Neural cell (in vitro differentiated cells): ENCODE data around the gene CHURC1. TPM values are rescaled to one million over a fixed set of nuclear protein-coding genes. Genes with fewer than 3 reads are reported as not detected.

Experiments used
- H2AFZ ChIP-seq: fragments of 200-600, 300-800 bp; sonication (generic), shearing (Covaris generic); 2 replicates; pipeline ENCODE4 v1.6.0; 2014; ENCODE audit warnings: low read depth, mild to moderate bottlenecking, antibody characterized with exemption, low read length, moderate library complexity
- H3F3A ChIP-seq: fragments of 200-600 bp; shearing (Covaris generic); 2 replicates; pipeline ENCODE4 v1.6.1; 2016; ENCODE audit warnings: mild to moderate bottlenecking, moderate library complexity, mixed read lengths, antibody characterized with exemption, low read length; ENCODE audit not compliant: insufficient read depth, poor library complexity, severe bottlenecking
- H3K27ac ChIP-seq: fragments of 200-600, 300-800 bp; sonication (generic), shearing (Covaris generic); 2 replicates; pipeline ENCODE4 v1.5.1; 2014; ENCODE audit warnings: mild to moderate bottlenecking, low read length, moderate library complexity
- H3K27me3 ChIP-seq: fragments of 300-800, 200-600 bp; sonication (generic), shearing (Covaris generic); 2 replicates; pipeline ENCODE4 v1.6.0; 2014; ENCODE audit warnings: mild to moderate bottlenecking, low read depth, low read length, moderate library complexity; ENCODE audit not compliant: insufficient read depth
- H3K36me3 ChIP-seq: fragments of 300-800, 200-600 bp; sonication (generic), shearing (Covaris generic); 2 replicates; pipeline ENCODE4 v1.5.1; 2014; ENCODE audit warnings: mild to moderate bottlenecking, antibody characterized with exemption, low read length, moderate library complexity; ENCODE audit not compliant: insufficient read depth
- H3K4me2 ChIP-seq: fragments of 300-800, 200-600 bp; sonication (generic), shearing (Covaris generic); 2 replicates; pipeline ENCODE4 v1.6.0; 2014; ENCODE audit warnings: mild to moderate bottlenecking, low read length
- H3K4me3 ChIP-seq: fragments of 300-800, 200-600 bp; sonication (generic), shearing (Covaris generic); 2 replicates; pipeline ENCODE4 v1.5.1; 2014; ENCODE audit warnings: mild to moderate bottlenecking, low read length, moderate library complexity
- H3K79me2 ChIP-seq: fragments of 200-600 bp; shearing (Covaris generic); replicated peaks from 2 replicates; pipeline ENCODE4 v1.6.0; 2014; ENCODE audit warnings: mild to moderate bottlenecking, low read length, moderate library complexity; ENCODE audit not compliant: insufficient read depth
- H3K9ac ChIP-seq: fragments of 300-800, 200-600 bp; sonication (generic), shearing (Covaris generic); 2 replicates; pipeline ENCODE4 v1.6.1; 2016; ENCODE audit warnings: mild to moderate bottlenecking, low read length, mixed read lengths
- H3K9me2 ChIP-seq: fragments of 200-600 bp; shearing (Covaris generic); 2 replicates; pipeline ENCODE4 v1.6.1; 2016; ENCODE audit warnings: mild to moderate bottlenecking, low read length, mixed read lengths; ENCODE audit not compliant: insufficient read depth
- H3K9me3 ChIP-seq: fragments of 200-600, 300-800 bp; sonication (generic), shearing (Covaris generic); 2 replicates; pipeline ENCODE4 v1.6.1; 2016; ENCODE audit warnings: mild to moderate bottlenecking, mixed run types, low read length, moderate library complexity, mixed read lengths
- H4K20me1 ChIP-seq: fragments of 200-600 bp; shearing (Covaris generic); 2 replicates; pipeline ENCODE4 v1.6.1; 2016; ENCODE audit warnings: mild to moderate bottlenecking, mixed run types; ENCODE audit not compliant: insufficient read depth
- EP300 ChIP-seq: fragments of 450-650 bp; conservative IDR thresholded peaks from 2 replicates; pipeline ENCODE4 v1.6.1; 2014; ENCODE audit warnings: antibody characterized with exemption, mild to moderate bottlenecking, moderate library complexity; ENCODE audit not compliant: poor library complexity, severe bottlenecking
- EZH2 ChIP-seq: fragments of 200-600, 300-800 bp; shearing (Covaris generic), sonication (generic); IDR thresholded peaks from 2 replicates; pipeline ENCODE4 v1.6.1; 2014; ENCODE audit warnings: antibody characterized with exemption, low read length, borderline replicate concordance, mild to moderate bottlenecking; ENCODE audit not compliant: insufficient read depth, poor library complexity, severe bottlenecking
- MXI1 ChIP-seq: fragments of 450-650 bp; conservative IDR thresholded peaks from 2 replicates; pipeline ENCODE4 v1.6.1; 2014; ENCODE audit warnings: antibody characterized with exemption, mild to moderate bottlenecking; ENCODE audit not compliant: poor library complexity, severe bottlenecking
- POLR2AphosphoS5 ChIP-seq: IDR thresholded peaks from 2 replicates; pipeline ENCODE4 v1.6.1; 2012
- RAD21 ChIP-seq: fragments of 450-650 bp; conservative IDR thresholded peaks from 2 replicates; pipeline ENCODE4 v1.6.1; 2014; ENCODE audit warnings: antibody characterized with exemption, mild to moderate bottlenecking, moderate library complexity
- SMC3 ChIP-seq: fragments of 450-650 bp; conservative IDR thresholded peaks from 2 replicates; pipeline ENCODE4 v1.6.1; 2014; ENCODE audit warnings: antibody characterized with exemption, mild to moderate bottlenecking, moderate library complexity; ENCODE audit not compliant: poor library complexity
- TAF1 ChIP-seq: IDR thresholded peaks from 2 replicates; pipeline ENCODE4 v1.6.1; 2012; ENCODE audit warnings: low read depth
- polyA plus RNA-seq: library from polyadenylated mRNA; depleted of rRNA; stranded (reverse); fragments of >200 nt; gene quantifications from 2 replicates; pipeline ENCODE4 v1.2.3, GENCODE V29; 2014
- TF ChIP-seq, protein P1 (sequence below): fragments of 450-650 bp; IDR thresholded peaks from 2 replicates; pipeline ENCODE4 v1.5.1; 2014; ENCODE audit warnings: antibody characterized with exemption, mild to moderate bottlenecking, moderate library complexity; ENCODE audit not compliant: poor library complexity, severe bottlenecking
- TF ChIP-seq, protein P2 (sequence below): IDR thresholded peaks from 2 replicates; pipeline ENCODE4 v1.6.1; 2012; ENCODE audit warnings: borderline replicate concordance

Gene CHURC1
- polyA plus RNA-seq, 1 donor from 2014 or later = 69.5 TPM

DNA sequence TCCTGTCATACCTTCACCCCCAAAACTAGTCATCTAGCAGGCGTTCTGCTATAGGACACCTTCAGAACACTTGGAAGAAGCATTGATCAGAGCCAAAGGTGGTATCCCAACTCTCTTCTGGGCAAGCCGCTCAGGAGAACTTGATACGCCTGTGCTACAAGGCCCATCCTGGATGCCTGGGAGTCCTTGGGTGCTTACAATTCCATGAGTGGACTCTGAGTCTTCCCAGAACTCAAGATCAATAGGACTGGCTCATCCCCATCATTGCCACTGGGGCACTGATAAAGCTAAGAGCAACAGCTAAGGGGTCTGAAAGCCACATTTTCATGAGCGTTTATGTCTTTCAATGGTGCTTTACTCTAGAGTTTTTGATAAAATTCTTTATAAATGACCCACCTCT is 36.4 kb upstream of the CHURC1 start:
- no peak overlapping the region for H3K4me2 ChIP-seq
- H4K20me1 ChIP-seq = no peaks in the 10 kb centered on the region
- H3K27ac ChIP-seq = no peak overlapping the region
- H3K36me3 ChIP-seq = no peaks in the 10 kb centered on the region
- peaks cover 65% of the 10 kb centered on the region for H3K27me3 ChIP-seq
- no peaks in the 10 kb centered on the region for H3K9me3 ChIP-seq
- H3K9ac ChIP-seq = no peak overlapping the region
- no peak overlapping the region for H3K4me3 ChIP-seq
- H3K79me2 ChIP-seq = no peaks in the 10 kb centered on the region
- no peak overlapping the region for H2AFZ ChIP-seq
- TF ChIP-seq EZH2 = no peak
- TF ChIP-seq, protein P1, sequence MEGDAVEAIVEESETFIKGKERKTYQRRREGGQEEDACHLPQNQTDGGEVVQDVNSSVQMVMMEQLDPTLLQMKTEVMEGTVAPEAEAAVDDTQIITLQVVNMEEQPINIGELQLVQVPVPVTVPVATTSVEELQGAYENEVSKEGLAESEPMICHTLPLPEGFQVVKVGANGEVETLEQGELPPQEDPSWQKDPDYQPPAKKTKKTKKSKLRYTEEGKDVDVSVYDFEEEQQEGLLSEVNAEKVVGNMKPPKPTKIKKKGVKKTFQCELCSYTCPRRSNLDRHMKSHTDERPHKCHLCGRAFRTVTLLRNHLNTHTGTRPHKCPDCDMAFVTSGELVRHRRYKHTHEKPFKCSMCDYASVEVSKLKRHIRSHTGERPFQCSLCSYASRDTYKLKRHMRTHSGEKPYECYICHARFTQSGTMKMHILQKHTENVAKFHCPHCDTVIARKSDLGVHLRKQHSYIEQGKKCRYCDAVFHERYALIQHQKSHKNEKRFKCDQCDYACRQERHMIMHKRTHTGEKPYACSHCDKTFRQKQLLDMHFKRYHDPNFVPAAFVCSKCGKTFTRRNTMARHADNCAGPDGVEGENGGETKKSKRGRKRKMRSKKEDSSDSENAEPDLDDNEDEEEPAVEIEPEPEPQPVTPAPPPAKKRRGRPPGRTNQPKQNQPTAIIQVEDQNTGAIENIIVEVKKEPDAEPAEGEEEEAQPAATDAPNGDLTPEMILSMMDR = no peak
- no peak for TF ChIP-seq SMC3
- TF ChIP-seq MXI1 = no peak
- no peak for TF ChIP-seq TAF1
- no peak for TF ChIP-seq EP300
- no peak for TF ChIP-seq RAD21
- TF ChIP-seq POLR2AphosphoS5 = no peak
- TF ChIP-seq, protein P2, sequence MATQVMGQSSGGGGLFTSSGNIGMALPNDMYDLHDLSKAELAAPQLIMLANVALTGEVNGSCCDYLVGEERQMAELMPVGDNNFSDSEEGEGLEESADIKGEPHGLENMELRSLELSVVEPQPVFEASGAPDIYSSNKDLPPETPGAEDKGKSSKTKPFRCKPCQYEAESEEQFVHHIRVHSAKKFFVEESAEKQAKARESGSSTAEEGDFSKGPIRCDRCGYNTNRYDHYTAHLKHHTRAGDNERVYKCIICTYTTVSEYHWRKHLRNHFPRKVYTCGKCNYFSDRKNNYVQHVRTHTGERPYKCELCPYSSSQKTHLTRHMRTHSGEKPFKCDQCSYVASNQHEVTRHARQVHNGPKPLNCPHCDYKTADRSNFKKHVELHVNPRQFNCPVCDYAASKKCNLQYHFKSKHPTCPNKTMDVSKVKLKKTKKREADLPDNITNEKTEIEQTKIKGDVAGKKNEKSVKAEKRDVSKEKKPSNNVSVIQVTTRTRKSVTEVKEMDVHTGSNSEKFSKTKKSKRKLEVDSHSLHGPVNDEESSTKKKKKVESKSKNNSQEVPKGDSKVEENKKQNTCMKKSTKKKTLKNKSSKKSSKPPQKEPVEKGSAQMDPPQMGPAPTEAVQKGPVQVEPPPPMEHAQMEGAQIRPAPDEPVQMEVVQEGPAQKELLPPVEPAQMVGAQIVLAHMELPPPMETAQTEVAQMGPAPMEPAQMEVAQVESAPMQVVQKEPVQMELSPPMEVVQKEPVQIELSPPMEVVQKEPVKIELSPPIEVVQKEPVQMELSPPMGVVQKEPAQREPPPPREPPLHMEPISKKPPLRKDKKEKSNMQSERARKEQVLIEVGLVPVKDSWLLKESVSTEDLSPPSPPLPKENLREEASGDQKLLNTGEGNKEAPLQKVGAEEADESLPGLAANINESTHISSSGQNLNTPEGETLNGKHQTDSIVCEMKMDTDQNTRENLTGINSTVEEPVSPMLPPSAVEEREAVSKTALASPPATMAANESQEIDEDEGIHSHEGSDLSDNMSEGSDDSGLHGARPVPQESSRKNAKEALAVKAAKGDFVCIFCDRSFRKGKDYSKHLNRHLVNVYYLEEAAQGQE = no peak
- no peaks in the 10 kb centered on the region for H3K9me2 ChIP-seq
- H3F3A ChIP-seq = no peaks in the 10 kb centered on the region

DNA sequence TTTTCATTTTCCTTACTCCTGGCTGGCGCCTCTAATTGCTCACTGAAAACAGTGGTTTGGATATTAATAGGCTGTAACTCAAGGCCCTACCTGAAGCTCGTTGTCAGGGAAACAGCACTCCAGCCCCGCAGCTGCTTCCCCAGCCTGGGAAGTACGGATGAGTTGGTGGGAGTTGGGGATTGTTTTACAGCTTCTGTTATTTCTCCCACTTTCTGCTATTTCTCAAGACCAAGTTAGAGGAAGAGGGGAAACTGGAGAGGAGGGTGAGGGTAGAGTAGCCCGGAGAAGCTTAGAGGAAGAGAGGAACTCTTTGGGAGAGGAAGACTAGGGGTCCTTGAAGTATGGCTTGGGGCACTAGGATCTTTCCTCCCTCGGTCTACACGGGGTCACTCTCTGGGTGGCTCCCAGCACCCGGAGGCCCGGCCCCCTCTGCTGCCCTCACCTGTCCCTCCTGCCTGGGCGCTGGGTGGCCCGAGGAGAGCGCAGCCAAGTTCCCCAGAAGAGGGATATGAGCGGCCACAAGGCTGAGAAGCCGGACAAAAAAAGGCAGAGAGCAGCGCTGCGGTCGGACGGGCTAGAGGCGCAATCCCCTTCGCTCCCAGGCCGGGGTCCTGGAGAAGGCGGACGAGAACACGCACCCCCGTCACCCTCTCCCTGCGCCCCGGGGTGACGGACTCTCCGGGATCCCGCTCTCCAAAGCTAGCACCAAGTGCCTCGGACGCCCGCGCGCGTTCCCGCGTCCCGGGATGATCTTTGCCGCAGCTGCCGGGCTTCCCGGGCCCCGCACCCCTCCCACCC is 35.2 kb upstream of the CHURC1 start:
- no peak for TF ChIP-seq RAD21
- TF ChIP-seq, protein P1 = peak; percentile 2

More for the DNA sequence above, 35.2 kb upstream of the CHURC1 start:
- no peaks in the 10 kb centered on the region for H4K20me1 ChIP-seq
- H3K27me3 ChIP-seq = peaks cover 77% of the 10 kb centered on the region
- H3K27ac ChIP-seq = no peak overlapping the region
- no peaks in the 10 kb centered on the region for H3F3A ChIP-seq
- H3K9me2 ChIP-seq = no peaks in the 10 kb centered on the region
- H3K4me3 ChIP-seq = peak overlapping the region; percentile 82
- H3K4me2 ChIP-seq = peak overlapping the region; percentile 61
- no peaks in the 10 kb centered on the region for H3K36me3 ChIP-seq
- no peak overlapping the region for H2AFZ ChIP-seq
- H3K9ac ChIP-seq = peak overlapping the region; percentile 64
- no peaks in the 10 kb centered on the region for H3K9me3 ChIP-seq
- H3K79me2 ChIP-seq = no peaks in the 10 kb centered on the region
